MM.1S (cell line): ENCODE results near the gene HS6ST1.

Source experiments
- DNase-seq: peaks from one replicate; pipeline ENCODE4 v3.0.0-alpha.2; 2015
- H2AFZ ChIP-seq: fragments of 300-600 bp; sonication (generic); 2 replicates; pipeline ENCODE4 v1.6.0; 2016; ENCODE audit warnings: antibody characterized with exemption, low read length
- H3F3A ChIP-seq: fragments of 300-600 bp; sonication (generic); 2 replicates; pipeline ENCODE4 v1.6.1; 2016; ENCODE audit warnings: mild to moderate bottlenecking, antibody characterized with exemption, low read length, moderate library complexity, mixed read lengths; ENCODE audit not compliant: insufficient read depth
- H3K27ac ChIP-seq: fragments of 300-600 bp; sonication (generic); 2 replicates; pipeline ENCODE4 v1.5.1; 2016; ENCODE audit warnings: mild to moderate bottlenecking, low read length
- H3K27me3 ChIP-seq: fragments of 300-600 bp; sonication (generic); replicated peaks from 2 replicates; pipeline ENCODE4 v1.6.0; 2016; ENCODE audit warnings: low read length; ENCODE audit not compliant: insufficient read depth
- H3K36me3 ChIP-seq: fragments of 300-600 bp; sonication (generic); replicated peaks from 2 replicates; pipeline ENCODE4 v1.6.1; 2016; ENCODE audit warnings: mild to moderate bottlenecking, low read length, mixed read lengths; ENCODE audit not compliant: insufficient read depth
- H3K4me1 ChIP-seq: fragments of 300-600 bp; sonication (generic); 2 replicates; pipeline ENCODE4 v1.6.1; 2016; ENCODE audit warnings: low read length, mixed read lengths
- H3K4me2 ChIP-seq: fragments of 300-600 bp; sonication (generic); 2 replicates; pipeline ENCODE4 v1.6.0; 2016; ENCODE audit warnings: low read depth, low read length
- H3K4me3 ChIP-seq: fragments of 300-600 bp; sonication (generic); 2 replicates; pipeline ENCODE4 v1.5.1; 2016; ENCODE audit warnings: low read length, mixed read lengths
- H3K79me2 ChIP-seq: fragments of 300-600 bp; sonication (generic); 2 replicates; pipeline ENCODE4 v1.6.1; 2016; ENCODE audit warnings: mixed run types, low read length, mixed read lengths
- H3K9ac ChIP-seq: fragments of 300-600 bp; sonication (generic); 2 replicates; pipeline ENCODE4 v1.6.1; 2016; ENCODE audit warnings: low read length, mixed read lengths
- H3K9me2 ChIP-seq: fragments of 300-600 bp; sonication (generic); replicated peaks from 2 replicates; pipeline ENCODE4 v1.6.1; 2016; ENCODE audit warnings: mild to moderate bottlenecking, low read length, mixed read lengths; ENCODE audit not compliant: insufficient read depth
- H3K9me3 ChIP-seq: fragments of 300-600 bp; sonication (generic); replicated peaks from 2 replicates; pipeline ENCODE4 v1.6.1; 2016; ENCODE audit warnings: mild to moderate bottlenecking, low read length, mixed read lengths; ENCODE audit not compliant: insufficient read depth
- H4K20me1 ChIP-seq: fragments of 300-600 bp; sonication (generic); 2 replicates; pipeline ENCODE4 v1.6.1; 2016; ENCODE audit warnings: mild to moderate bottlenecking, low read length, moderate library complexity, mixed read lengths; ENCODE audit not compliant: insufficient read depth
- EZH2 ChIP-seq: fragments of 300-600 bp; sonication (generic); optimal IDR thresholded peaks from 2 replicates; pipeline ENCODE3; 2017; ENCODE audit warnings: low read depth, mild to moderate bottlenecking, antibody characterized with exemption, low read length, mixed read lengths
- EZH2phosphoT487 ChIP-seq: fragments of 300-600 bp; sonication (generic); IDR thresholded peaks from 2 replicates; pipeline ENCODE4 v1.6.1; 2018; ENCODE audit warnings: antibody characterized with exemption, low read length
- TF ChIP-seq, protein P1 (sequence below): fragments of 300-600 bp; sonication (generic); IDR thresholded peaks from 2 replicates; pipeline ENCODE4 v1.5.1; 2016; ENCODE audit warnings: antibody characterized with exemption, low read length, mixed read lengths

The HS6ST1 gene

DNA sequence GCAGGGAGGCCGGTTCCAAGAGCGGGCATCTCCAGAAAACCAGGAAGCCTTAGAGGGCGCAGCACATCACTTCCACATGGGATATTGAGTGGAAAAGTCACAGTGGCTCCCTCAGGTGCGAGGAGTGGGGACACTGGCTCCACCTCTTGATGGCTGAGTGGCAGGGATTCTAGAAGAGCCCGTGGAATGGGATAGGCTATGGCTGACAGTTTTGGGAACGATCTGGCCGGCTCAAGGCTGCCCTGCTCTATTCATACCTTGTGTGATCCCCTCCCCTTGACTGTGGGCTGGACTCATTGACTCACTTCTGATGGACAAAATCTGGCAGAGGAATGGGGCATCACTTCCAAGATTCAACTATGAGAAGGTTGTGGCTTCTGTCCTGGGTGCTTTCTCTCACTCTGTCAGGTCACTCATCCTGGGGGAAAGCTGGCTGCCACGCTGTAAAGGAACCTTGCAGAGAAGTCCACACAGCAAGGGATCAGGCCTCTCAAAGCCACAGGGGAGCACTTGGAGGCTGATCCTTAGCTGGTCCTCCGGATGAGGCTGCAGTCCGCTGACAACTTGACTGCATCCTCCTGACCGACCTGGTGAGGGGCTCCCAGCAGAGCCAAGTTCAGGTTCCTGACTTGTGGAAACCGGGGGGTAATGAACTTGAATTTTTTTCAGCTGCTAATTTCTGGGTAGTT lies 46.7 kb upstream of the HS6ST1 start:
- no peak overlapping the region for H3K4me2 ChIP-seq
- no peak for DNase-seq
- H3K9me3 ChIP-seq: no peaks in the 10 kb centered on the region
- H3K9ac ChIP-seq: no peak overlapping the region
- H3K27ac ChIP-seq: no peak overlapping the region
- H2AFZ ChIP-seq: no peak overlapping the region
- no peaks in the 10 kb centered on the region for H4K20me1 ChIP-seq
- H3K36me3 ChIP-seq: no peaks in the 10 kb centered on the region
- no peaks in the 10 kb centered on the region for H3F3A ChIP-seq
- TF ChIP-seq EZH2 (no peak), EZH2phosphoT487 (no peak)
- TF ChIP-seq, protein P1, sequence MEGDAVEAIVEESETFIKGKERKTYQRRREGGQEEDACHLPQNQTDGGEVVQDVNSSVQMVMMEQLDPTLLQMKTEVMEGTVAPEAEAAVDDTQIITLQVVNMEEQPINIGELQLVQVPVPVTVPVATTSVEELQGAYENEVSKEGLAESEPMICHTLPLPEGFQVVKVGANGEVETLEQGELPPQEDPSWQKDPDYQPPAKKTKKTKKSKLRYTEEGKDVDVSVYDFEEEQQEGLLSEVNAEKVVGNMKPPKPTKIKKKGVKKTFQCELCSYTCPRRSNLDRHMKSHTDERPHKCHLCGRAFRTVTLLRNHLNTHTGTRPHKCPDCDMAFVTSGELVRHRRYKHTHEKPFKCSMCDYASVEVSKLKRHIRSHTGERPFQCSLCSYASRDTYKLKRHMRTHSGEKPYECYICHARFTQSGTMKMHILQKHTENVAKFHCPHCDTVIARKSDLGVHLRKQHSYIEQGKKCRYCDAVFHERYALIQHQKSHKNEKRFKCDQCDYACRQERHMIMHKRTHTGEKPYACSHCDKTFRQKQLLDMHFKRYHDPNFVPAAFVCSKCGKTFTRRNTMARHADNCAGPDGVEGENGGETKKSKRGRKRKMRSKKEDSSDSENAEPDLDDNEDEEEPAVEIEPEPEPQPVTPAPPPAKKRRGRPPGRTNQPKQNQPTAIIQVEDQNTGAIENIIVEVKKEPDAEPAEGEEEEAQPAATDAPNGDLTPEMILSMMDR: no peak
- no peak overlapping the region for H3K4me3 ChIP-seq
- H3K4me1 ChIP-seq: peaks cover 4% of the 10 kb centered on the region
- H3K27me3 ChIP-seq: no peaks in the 10 kb centered on the region
- no peaks in the 10 kb centered on the region for H3K9me2 ChIP-seq
- H3K79me2 ChIP-seq: no peaks in the 10 kb centered on the region

DNA sequence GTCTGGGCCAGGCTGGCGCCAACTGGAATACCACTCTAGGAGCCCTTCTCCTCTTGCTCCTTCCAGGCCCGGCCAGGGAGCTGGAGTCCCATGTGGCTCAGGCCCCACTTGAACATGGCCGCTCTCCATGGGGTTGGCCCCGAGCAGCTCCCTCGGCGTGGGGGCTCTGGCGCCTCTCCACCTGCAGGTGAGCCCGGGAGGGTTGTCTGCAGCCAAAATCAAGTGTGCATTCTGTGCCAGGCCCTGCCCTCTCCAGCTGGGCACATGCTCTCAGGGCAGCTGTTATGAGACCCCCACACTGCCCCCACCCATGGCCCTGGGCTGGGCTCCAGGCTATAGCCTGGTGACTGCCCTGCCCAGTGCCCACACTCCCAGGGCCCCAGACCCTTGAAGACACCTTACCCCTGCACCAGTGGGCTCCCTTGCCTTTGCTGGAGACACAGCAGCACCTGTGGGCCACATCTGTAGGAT lies 45.8 kb upstream of the HS6ST1 start:
- no peaks in the 10 kb centered on the region for H3K9me3 ChIP-seq
- no peak overlapping the region for H3K27ac ChIP-seq
- TF ChIP-seq EZH2: no peak
- TF ChIP-seq EZH2phosphoT487: no peak
- TF ChIP-seq, protein P1: no peak
- no peaks in the 10 kb centered on the region for H3K9me2 ChIP-seq
- H3K4me2 ChIP-seq: no peak overlapping the region
- H3K27me3 ChIP-seq: no peaks in the 10 kb centered on the region
- no peaks in the 10 kb centered on the region for H3K4me1 ChIP-seq
- no peak overlapping the region for H3K4me3 ChIP-seq
- no peaks in the 10 kb centered on the region for H3K36me3 ChIP-seq
- no peak overlapping the region for H3K9ac ChIP-seq
- H2AFZ ChIP-seq: no peak overlapping the region
- H3K79me2 ChIP-seq: no peaks in the 10 kb centered on the region
- DNase-seq: no peak
- H3F3A ChIP-seq: no peaks in the 10 kb centered on the region
- H4K20me1 ChIP-seq: no peaks in the 10 kb centered on the region

DNA sequence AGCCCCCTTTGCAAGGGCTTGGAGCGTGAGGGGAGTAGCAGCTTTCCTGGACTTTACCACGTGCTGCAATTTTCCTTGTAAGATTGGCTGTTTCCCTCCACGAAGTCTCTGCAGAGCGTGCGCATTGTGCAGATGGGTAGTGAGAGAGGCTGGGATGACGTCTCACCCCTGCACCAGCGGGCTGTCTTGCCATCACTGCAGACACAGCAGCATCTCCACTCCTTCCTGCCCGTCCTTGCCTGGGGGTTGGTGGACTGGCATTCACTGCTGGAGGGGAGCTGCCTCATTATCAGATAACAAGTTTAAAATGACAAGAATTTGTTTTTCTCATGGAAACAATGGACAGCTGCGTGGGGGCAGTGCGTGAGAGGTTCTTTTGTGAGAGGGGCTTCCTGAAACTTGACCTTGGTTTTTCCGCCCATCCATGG lies 45.3 kb upstream of the HS6ST1 start:
- Histone ChIP-seq H3K79me2 (no peaks in the 10 kb centered on the region), H3K9ac (no peak overlapping the region), H3K9me2 (no peaks in the 10 kb centered on the region), H2AFZ (no peak overlapping the region), H3K4me3 (no peak overlapping the region), H3K27me3 (no peaks in the 10 kb centered on the region), H3K4me2 (no peak overlapping the region), H3K27ac (no peak overlapping the region), H3K4me1 (no peaks in the 10 kb centered on the region), H3K9me3 (no peaks in the 10 kb centered on the region), H3F3A (no peaks in the 10 kb centered on the region), H4K20me1 (no peaks in the 10 kb centered on the region), H3K36me3 (no peaks in the 10 kb centered on the region)
- TF ChIP-seq EZH2phosphoT487 (no peak), EZH2 (no peak)
- TF ChIP-seq, protein P1: no peak
- no peak for DNase-seq
